Activated CD4-positive, alpha-beta T cell treated with anti-CD3 and anti-CD28 coated beads, Interleukin-2, amount 50 U/mL, for 4 hours (primary cell): Measurements from ENCODE around the gene SH3YL1.
A peak's percentile ranks its signal among the peaks of the same experiment; 100 is the strongest.

ENCODE experiments used
- DNase-seq, 2 experiments: peaks; one replicate each; pipeline ENCODE4 v3.0.0-alpha.2; 2020

Gene SH3YL1

GRCh38 chr2:281381-281780 is 17.5 kb upstream of the SH3YL1 start:
- DNase-seq: no peak

DNA sequence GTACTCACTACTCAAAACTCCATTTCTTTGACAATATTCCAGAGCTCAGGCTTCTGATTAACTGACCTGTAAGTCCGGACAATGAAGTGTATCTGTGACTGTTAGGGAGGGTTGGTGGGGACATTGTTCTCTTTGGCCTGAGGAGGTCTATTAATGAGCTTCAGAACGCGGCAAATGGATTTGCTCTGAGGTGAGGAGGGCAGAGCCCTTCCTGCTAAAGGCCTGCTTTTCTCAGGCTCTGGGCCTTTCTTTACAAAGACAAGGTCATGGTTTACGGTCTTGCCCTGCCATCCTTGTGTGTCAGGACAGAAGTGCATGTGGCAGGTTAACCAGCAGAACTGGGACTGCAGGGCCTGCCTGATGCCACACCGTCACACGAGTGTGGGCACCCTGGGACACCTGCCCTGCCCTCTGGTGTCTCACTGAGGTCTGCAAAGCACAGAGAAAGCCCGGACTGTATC is 16.8 kb upstream of the SH3YL1 start:
- no peak for DNase-seq

GRCh38 chr2:279956-280649 is 16.3 kb upstream of the SH3YL1 start:
- no peak for DNase-seq

- DNase-seq: no peak
Observed at GRCh38 chr2:279366-279765, 15.5 kb upstream of the SH3YL1 start.

DNA sequence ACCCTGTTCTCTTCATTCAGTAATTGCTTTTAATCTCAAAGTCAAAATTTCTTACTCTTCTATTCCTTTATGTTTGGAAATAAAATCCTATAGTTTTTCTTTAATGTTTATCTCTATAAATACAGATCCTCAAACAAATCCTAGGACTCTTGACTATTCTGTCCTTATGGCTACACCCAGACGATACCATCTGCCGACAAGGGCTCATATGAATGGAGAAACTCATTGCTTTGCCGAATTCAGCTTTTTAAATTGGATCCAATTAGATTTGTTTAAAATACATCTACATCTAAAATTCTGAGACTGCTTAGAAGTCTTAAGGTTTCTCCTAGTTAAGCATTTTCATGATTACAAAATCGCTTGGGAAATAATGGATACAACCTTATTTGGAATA is 15.1 kb upstream of the SH3YL1 start:
- no peak for DNase-seq

GRCh38 chr2:278312-278926 is 14.6 kb upstream of the SH3YL1 start:
- DNase-seq: no peak

DNA sequence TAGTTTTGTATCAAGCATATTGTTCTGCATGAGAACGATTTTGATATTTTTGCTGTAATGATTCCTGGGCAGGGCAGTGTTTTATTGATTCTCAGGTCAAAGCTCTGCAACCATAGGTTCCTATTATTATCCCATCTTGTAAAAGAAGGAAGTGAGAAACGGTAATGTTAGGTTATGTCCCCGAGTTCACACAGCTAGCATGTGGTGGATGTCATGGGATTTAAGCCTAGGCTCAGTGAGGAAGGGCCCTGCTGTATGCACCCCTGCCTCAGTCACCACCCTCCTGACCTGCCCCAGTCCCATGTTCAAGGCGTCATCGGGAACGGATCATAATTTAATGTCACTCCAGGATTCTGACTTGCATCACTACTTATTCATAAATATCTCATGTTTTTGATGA is 11.6 kb upstream of the SH3YL1 start:
- no peak for DNase-seq

- DNase-seq: no peak
Observed at GRCh38 chr2:274503-274902, 10.7 kb upstream of the SH3YL1 start.

- no peak for DNase-seq
Observed at GRCh38 chr2:273333-273732, 9.5 kb upstream of the SH3YL1 start.

GRCh38 chr2:271917-272316 is 8.1 kb upstream of the SH3YL1 start:
- no peak for DNase-seq

DNA sequence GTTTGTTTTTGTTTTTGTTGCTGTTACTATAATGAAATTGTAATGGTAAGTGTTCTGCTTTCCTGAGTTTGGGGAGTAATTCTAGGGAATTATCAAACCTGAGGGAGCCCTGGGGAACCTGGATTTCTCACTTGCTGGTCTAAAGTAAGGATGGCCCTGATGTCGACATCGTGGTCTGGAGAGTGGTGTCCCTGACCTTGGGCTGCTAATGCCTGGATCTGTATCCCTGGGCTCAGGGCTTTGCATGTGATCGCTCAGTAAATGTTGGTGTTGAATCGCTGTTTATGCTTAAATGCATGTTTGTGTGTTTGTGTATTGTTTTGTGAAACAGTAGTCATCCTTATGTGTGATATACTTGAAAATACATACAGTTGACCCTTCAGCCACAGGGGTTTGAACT is 7.0 kb upstream of the SH3YL1 start:
- DNase-seq: no peak

- no peak for DNase-seq
Observed at GRCh38 chr2:269356-270030, 5.7 kb upstream of the SH3YL1 start.

DNA sequence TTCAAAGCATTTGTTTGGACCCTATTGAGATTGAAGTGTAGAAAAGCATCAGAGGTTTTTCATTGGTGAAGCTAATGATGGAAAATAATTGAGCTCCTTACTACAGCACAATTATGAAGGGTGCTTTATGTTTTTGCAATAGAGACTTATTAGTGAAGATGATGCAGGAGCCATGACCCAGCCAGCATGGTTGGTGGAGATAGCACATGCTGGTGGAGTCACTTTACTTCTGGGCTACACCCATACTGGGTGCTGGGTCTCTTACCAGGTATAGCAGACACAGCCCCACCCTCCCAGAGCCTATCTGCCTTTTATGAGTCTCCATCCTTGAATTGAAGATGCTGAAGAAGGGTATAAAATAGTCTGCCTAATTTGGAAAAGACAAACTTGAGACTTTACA is 4.5 kb upstream of the SH3YL1 start:
- no peak for DNase-seq

DNA sequence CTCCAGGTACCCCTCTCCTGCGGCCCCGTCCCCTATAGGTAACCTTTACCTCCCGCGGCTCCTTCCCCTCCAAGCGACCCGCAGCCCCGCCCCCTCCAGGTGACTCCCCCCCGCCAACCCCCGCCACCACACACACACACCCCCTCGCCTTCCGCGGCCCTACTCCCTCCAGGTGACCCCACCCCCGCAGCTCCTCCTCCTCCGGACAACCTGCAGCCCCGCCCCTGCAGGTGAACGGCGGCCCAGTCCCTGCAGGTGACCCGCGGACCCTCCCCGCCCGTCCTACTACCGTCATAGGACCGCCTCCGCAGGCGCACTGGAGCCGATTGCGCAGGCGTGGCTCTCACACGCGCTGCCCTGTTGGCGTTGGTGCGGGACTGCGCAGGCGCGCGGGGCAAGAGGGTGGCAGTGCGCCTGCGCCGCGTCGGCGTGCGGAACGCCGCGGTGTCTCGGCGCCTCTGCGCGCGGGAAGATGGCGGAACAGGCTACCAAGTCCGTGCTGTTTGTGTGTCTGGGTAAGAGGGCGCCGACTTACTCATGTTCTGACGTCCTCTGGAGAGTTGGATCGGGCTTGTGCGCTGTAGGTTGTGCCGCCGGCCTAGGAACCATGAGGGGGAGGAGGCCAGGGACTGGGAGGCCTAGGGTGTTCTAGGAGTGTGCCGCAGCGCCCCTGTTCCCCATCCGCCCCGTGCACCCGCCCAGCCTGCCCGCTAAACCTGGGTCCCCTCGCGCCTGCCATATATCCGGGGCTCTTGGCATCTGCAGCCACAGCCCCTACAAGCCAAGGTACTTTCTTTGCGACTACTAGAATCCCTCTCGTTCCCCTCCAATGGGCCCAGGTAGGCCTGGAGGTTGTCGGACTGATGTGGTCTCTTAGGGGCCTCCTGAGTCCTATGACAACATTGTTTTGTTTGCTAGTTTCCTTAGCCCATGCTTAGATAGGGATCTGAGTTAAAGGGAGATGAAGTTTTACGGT is 949 bp upstream of the SH3YL1 start, which contains the start of gene ACP1:
TSS of gene ACP1 (plus strand) at position 455 of the 976 bp plus-strand sequence. CDS start at position 473, 18 bp downstream.
- peak; percentile 92 to 93 for DNase-seq

- no peak for DNase-seq
Observed at GRCh38 chr2:263022-263738, 652 bp downstream of the SH3YL1 start.

GRCh38 chr2:262117-262516 is 1.7 kb downstream of the SH3YL1 start:
- DNase-seq: no peak

- no peak for DNase-seq
Observed at GRCh38 chr2:260507-261161, 3.2 kb downstream of the SH3YL1 start.

DNA sequence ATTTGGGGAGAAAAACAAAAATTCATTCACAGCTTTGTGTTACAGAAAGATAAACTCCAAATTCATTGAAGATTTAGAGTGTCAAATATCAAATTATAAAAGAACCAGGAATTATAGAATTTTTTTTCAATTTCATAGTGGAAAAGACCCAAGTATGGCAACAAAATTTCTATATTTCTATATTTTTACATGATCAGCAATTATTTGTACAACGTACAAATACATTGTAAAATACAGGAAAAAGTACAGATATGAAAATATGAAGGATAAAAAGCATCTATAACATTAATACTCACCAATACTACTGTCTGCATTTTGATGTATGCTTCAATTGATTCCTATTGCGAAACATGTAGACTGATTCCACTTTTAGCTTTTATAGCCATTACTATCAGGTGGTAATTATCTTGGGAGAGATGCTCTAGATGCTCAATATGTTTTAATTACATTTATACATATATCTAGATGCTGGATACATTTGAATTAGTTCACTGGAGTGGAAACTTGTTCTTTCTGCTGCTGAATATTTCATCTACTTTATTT is 4.0 kb downstream of the SH3YL1 start:
- DNase-seq: no peak

GRCh38 chr2:258933-259332 is 4.9 kb downstream of the SH3YL1 start:
- no peak for DNase-seq

GRCh38 chr2:257842-258241 is 6.0 kb downstream of the SH3YL1 start:
- no peak for DNase-seq

- DNase-seq: no peak
Observed at GRCh38 chr2:257429-257828, 6.4 kb downstream of the SH3YL1 start.
